Measurements from ENCODE around the gene TTC7B.
"Not testable (repeated sequence)": the region's sequence is repeated elsewhere in the genome, so short reads cannot be mapped to it uniquely, and the experiment has no call there.

The TTC7B gene

DNA sequence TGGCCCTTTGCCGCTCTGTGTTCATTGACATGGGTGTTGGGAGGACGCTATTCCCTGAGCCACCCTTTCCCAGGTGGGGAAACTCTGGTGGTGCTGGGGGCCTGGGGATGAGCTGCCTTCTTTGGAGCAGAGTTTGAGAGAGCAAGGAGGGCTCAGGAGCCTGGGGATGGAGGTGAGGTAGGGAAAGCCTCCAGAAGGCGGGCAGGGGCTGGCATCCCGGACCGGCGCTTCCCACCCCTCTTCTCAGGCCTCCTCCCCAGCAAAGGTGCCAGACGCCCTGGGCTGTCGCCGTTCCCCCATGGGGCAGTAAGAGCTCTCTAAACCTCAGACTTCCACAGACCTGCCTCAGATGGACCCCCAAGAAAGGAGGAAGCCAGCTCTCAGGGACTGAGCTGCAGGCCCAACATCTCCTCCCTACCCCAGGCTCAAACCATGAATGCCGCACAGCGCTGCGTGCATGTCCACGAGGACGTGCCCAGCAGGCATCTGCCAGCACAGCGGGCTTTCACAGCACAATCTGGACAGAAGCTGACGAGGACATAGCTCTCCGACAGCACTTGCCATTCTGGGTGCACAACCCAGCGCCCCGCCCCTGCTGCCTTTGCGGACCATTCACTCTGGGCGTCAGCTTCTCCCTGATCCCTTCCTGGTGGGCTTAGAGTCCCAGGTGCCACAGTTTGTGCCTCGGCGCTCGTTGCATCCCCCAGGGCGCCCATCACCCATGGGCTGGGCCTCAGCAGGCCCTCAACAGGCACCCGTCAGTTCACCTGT is 14.9 kb upstream of the TTC7B start:
- DNase-seq (ENCODE audit: low spot score): no peak

DNA sequence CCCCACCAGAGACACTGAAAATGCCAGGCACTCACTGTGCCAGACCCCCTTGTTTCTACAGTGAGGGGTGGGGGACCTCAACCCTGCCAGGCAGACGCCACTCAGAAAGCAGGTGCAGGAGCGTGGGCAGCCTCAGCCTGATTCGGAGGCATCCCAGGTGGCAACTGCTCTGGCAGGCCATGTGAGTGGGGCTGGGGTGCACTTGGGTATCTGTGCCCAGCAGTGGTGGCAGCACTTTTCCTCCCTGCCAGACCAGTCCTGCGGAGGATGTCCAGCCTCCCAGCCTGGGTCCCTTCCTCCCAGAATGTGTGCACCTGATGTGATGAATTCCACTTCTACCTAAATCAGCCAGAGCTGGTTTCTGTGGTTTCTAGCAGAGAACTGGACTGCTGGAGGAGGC is 13.4 kb upstream of the TTC7B start:
- no peak for DNase-seq (ENCODE audit: low spot score)

GRCh38 chr14:90828642-90829487 is 12.6 kb upstream of the TTC7B start:
- DNase-seq (ENCODE audit: low spot score): no peak

DNA sequence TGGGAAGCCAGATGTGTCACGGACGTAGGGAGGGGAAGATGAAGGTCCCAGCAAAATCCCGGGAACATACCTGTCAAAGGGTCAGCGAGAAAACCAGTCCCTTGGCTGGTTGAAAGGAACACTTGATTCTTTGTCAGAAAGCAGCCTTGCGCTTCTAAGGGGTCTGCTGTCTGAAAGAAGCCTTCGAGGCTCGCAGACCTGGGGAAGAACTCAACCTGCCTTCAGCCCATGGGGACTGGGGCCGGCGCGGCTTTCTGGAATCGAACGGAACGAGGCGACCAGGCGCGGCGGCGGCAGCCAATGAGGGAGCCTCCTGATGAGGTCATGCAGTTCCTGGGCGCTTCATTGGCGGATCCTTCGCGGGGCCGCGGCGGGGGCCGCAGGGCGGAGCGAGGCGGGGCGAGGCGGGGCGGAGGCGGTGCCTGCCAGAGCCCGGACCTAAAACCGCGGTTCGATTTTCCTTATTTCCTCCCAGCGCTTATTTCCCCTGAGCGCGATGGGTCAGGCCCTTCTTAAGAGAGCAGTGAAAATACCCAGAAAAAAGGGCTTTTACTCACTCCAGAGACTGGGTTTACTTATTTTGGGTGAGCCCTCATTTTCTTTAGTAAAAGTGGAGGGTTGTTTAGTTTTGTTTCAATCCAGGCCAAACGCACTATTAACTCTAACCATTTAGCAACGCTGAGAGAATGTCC is 11.8 kb upstream of the TTC7B start:
- peak; percentile 70 for DNase-seq (ENCODE audit: low spot score)

GRCh38 chr14:90823542-90823941 is 7.3 kb upstream of the TTC7B start:
- not testable (repeated sequence) for DNase-seq (ENCODE audit: low spot score)

GRCh38 chr14:90820958-90821357 is 4.7 kb upstream of the TTC7B start:
- DNase-seq (ENCODE audit: low spot score): no peak

DNA sequence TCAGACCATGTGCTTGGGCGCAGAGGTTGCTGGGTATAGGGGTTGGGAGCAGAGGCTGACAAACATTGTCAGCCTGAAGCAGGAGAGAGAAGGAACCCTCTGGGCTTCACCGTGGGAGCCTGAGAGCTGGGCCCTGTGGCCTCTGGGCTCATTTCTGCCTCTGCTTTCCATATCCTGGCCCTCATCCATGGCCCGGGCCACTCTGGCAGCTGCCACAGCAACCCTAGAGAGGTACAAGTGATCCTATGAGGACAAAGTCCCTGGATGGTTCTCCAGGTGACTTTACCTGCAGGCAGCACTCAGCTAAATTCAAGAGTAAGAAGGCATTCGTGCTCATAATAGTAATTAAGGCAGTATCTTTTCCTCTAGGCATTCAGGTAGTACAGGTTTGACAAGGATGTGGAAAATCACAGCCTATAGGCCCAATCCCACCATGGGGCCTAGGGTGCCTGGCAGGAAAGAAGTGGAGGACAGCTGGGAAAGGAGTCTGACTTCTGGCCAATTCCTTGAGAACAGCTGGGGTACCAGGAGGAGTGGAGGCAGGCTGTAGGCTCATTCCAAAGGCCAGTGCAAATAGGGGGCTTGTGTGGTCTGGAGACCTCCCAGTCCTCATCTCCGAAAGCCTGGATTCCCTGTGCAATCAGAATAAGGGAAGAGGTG is 3.6 kb upstream of the TTC7B start:
- DNase-seq (ENCODE audit: low spot score): no peak

- no peak for DNase-seq (ENCODE audit: low spot score)
These were observed 2.5 kb upstream of the TTC7B start for GRCh38 chr14:90818715-90819114.

GRCh38 chr14:90816681-90817436 is 629 bp upstream of the TTC7B start:
- no peak for DNase-seq (ENCODE audit: low spot score)

DNA sequence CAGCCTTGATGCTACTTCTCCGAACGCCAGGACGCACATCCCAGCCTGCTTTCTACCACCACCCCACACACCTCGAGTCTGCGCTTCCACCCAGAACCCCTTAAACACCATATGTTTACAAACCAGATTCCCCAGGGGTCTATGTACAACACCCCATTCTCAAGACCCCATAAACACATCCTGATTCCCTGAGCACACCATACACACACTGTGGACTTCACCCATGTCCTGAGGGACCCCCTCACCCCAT is 733 bp downstream of the TTC7B start:
- DNase-seq (ENCODE audit: low spot score): no peak

DNA sequence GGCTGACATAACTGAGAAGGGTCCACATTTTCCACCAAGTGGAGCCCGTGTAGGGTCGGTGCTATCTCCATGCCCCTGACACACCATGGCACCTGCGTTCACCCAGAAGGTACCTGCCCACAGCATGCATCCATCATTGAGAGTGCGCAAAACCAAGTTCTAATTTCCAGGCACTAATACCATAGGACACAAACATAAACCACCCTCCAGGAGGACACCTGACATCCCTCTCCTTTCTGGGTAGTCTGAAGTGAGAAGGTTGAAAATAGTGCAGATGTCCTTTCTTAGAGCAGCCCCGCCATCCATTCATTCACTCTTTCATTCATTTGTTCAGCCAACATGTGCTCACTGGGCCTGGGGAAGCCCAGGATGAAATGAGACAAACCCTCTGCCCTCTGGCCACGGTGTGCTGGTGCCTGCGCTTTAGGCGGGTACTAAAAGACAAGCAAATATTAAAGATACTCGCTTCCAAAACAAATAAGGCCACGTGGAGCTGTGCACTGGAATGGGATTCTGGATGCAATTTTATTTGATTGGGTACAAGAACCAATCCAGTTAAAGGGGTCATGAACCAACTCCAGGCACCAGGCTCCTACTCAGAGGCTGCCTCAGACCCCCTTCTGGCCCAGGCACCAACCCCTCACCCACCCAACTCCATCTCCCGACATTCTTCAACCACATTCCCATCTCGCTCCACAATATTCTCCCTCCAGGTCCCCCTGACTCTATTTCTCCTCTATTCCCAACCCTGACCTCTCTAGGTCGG is 1.2 kb downstream of the TTC7B start:
- DNase-seq (ENCODE audit: low spot score): no peak

- no peak for DNase-seq (ENCODE audit: low spot score)
These were observed 2.8 kb downstream of the TTC7B start for GRCh38 chr14:90813442-90813841.

DNA sequence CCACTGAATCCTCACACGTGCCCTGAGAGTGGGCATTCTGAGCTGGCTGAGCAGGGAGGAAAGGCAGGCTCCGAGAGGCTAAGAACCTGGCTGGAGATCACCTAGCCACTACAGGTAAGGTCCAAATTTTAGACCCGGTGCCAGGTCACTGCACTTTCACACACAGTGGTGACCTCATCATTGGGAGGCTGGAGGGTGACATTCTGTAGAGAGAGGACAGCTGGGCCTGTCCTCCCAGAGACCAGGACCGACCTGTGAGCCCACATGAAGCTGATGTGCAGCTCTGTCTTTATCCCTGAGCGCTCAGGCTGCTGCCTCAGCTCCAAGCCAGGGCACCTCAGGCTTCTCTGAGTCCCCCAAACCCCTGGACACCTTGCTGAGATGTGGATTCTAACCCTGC is 4.1 kb downstream of the TTC7B start:
- DNase-seq (ENCODE audit: low spot score): no peak

- no peak for DNase-seq (ENCODE audit: low spot score)
These were observed 4.6 kb downstream of the TTC7B start for GRCh38 chr14:90811641-90812040.

GRCh38 chr14:90810806-90811205 is 5.4 kb downstream of the TTC7B start:
- DNase-seq (ENCODE audit: low spot score): no peak

- DNase-seq (ENCODE audit: low spot score): no peak
These were observed 6.5 kb downstream of the TTC7B start for GRCh38 chr14:90809530-90810312.

- no peak for DNase-seq (ENCODE audit: low spot score)
These were observed 7.3 kb downstream of the TTC7B start for GRCh38 chr14:90808759-90809529.

GRCh38 chr14:90807060-90807459 is 9.2 kb downstream of the TTC7B start:
- no peak for DNase-seq (ENCODE audit: low spot score)
